H9 (cell line): ENCODE measurements around the gene HS3ST2. TPM values are rescaled to one million over a fixed set of nuclear protein-coding genes. Genes with fewer than 3 reads are reported as not detected.

Experiments
- DNase-seq: peaks from one replicate; pipeline ENCODE4 v3.0.0-alpha.2; 2017
- H2AFZ ChIP-seq: one replicate; pipeline ENCODE4 v1.6.1; 2013; ENCODE audit warnings: mild to moderate bottlenecking, low read length, control low read depth, moderate library complexity
- H2AK5ac ChIP-seq: 2 replicates; pipeline ENCODE4 v1.6.1; 2013; ENCODE audit warnings: low read length, control low read depth, mixed read lengths; ENCODE audit not compliant: insufficient read length
- H2BK120ac ChIP-seq: one replicate; pipeline ENCODE4 v1.6.1; 2013; ENCODE audit warnings: low read depth, mild to moderate bottlenecking, low read length, control low read depth, inconsistent platforms; ENCODE audit not compliant: poor library complexity, severe bottlenecking
- H2BK12ac ChIP-seq: 2 replicates; pipeline ENCODE4 v1.6.1; 2013; ENCODE audit warnings: low read length, control low read depth, mixed read lengths, low read depth; ENCODE audit not compliant: insufficient read length
- H2BK15ac ChIP-seq: 2 replicates; pipeline ENCODE4 v1.6.1; 2013; ENCODE audit warnings: low read depth, low read length, control low read depth
- H2BK20ac ChIP-seq: one replicate; pipeline ENCODE4 v1.6.1; 2013; ENCODE audit warnings: low read depth, mild to moderate bottlenecking, low read length, control low read depth, inconsistent platforms; ENCODE audit not compliant: poor library complexity, severe bottlenecking
- H2BK5ac ChIP-seq: 2 replicates; pipeline ENCODE4 v1.6.1; 2013; ENCODE audit warnings: low read length, control low read depth, mixed read lengths; ENCODE audit not compliant: insufficient read length
- H3K14ac ChIP-seq: 2 replicates; pipeline ENCODE4 v1.6.1; 2013; ENCODE audit warnings: low read length, control low read depth; ENCODE audit not compliant: insufficient read depth
- H3K18ac ChIP-seq: 2 replicates; pipeline ENCODE4 v1.6.1; 2013; ENCODE audit warnings: low read depth, mild to moderate bottlenecking, mixed read lengths, low read length, control low read depth; ENCODE audit not compliant: insufficient read length
- H3K23ac ChIP-seq: 2 replicates; pipeline ENCODE4 v1.6.1; 2013; ENCODE audit warnings: low read length, control low read depth, mixed read lengths, low read depth; ENCODE audit not compliant: insufficient read length
- H3K23me2 ChIP-seq: 2 replicates; pipeline ENCODE4 v1.6.1; 2013; ENCODE audit warnings: low read depth, mild to moderate bottlenecking, mixed read lengths, low read length, control low read depth; ENCODE audit not compliant: insufficient read length, poor library complexity, severe bottlenecking
- H3K27ac ChIP-seq: 2 replicates; pipeline ENCODE4 v1.5.1; 2013; ENCODE audit warnings: low read length, control low read depth, mixed read lengths, low read depth; ENCODE audit not compliant: insufficient read length
- H3K27me3 ChIP-seq: 2 replicates; pipeline ENCODE4 v1.6.1; 2013; ENCODE audit warnings: low read length, control low read depth, inconsistent platforms; ENCODE audit not compliant: insufficient read depth
- H3K4ac ChIP-seq: 2 replicates; pipeline ENCODE4 v1.6.1; 2013; ENCODE audit warnings: low read depth, mild to moderate bottlenecking, control low read depth, inconsistent platforms, low read length, moderate library complexity
- H3K4me1 ChIP-seq: 2 replicates; pipeline ENCODE4 v1.6.1; 2013; ENCODE audit warnings: low read length, control low read depth, inconsistent platforms; ENCODE audit not compliant: insufficient read depth
- H3K4me2 ChIP-seq: 2 replicates; pipeline ENCODE4 v1.6.1; 2013; ENCODE audit warnings: low read length, control low read depth, mixed read lengths; ENCODE audit not compliant: insufficient read length, insufficient read depth
- H3K56ac ChIP-seq: 2 replicates; pipeline ENCODE4 v1.6.1; 2013; ENCODE audit warnings: low read depth, mild to moderate bottlenecking, mixed read lengths, low read length, control low read depth; ENCODE audit not compliant: insufficient read length
- H3K79me1 ChIP-seq: 2 replicates; pipeline ENCODE4 v1.6.1; 2013; ENCODE audit warnings: low read depth, mild to moderate bottlenecking, moderate library complexity, low read length, control low read depth, inconsistent platforms; ENCODE audit not compliant: insufficient read depth, poor library complexity, severe bottlenecking
- H3K79me2 ChIP-seq: 2 replicates; pipeline ENCODE4 v1.6.1; 2013; ENCODE audit warnings: low read length, control low read depth, inconsistent platforms; ENCODE audit not compliant: insufficient read depth
- H3K9ac ChIP-seq: 2 replicates; pipeline ENCODE4 v1.6.1; 2013; ENCODE audit warnings: low read length, control low read depth, mixed read lengths; ENCODE audit not compliant: insufficient read length; ENCODE audit errors: extremely low read depth
- H3K9me3 ChIP-seq: one replicate; pipeline ENCODE4 v1.6.1; 2013; ENCODE audit warnings: low read depth, low read length, inconsistent platforms; ENCODE audit not compliant: control insufficient read depth
- H3T11ph ChIP-seq: one replicate; pipeline ENCODE4 v1.6.1; 2013; ENCODE audit warnings: mild to moderate bottlenecking, low read length, control low read depth, inconsistent platforms
- H4K20me1 ChIP-seq: one replicate; pipeline ENCODE4 v1.6.1; 2013; ENCODE audit not compliant: control insufficient read depth, insufficient read length, insufficient read depth
- H4K5ac ChIP-seq: 2 replicates; pipeline ENCODE4 v1.6.1; 2013; ENCODE audit warnings: low read depth, mild to moderate bottlenecking, mixed read lengths, low read length, control low read depth; ENCODE audit not compliant: insufficient read length
- H4K8ac ChIP-seq: replicated peaks from 2 replicates; pipeline ENCODE4 v1.6.1; 2013; ENCODE audit warnings: low read length, control low read depth, mixed read lengths, low read depth; ENCODE audit not compliant: insufficient read length
- H4K91ac ChIP-seq: 2 replicates; pipeline ENCODE4 v1.6.1; 2013; ENCODE audit warnings: low read depth, mild to moderate bottlenecking, moderate library complexity, mixed read lengths, low read length, control low read depth; ENCODE audit not compliant: insufficient read length
- H3K27ac Mint-ChIP-seq, 3 experiments: 2 replicates in 2 of 3; 3 replicates in 1 of 3; pipeline ENCODE4 v1.8.0; 2020 to 2021; ENCODE audit warnings: mixed read lengths in 3 of 3, mild to moderate bottlenecking in 1 of 3, moderate library complexity in 1 of 3
- H3K27me3 Mint-ChIP-seq: 2 replicates; pipeline ENCODE4 v1.8.0; 2021; ENCODE audit warnings: low read depth, mild to moderate bottlenecking, moderate library complexity, mixed read lengths
- H3K36me3 Mint-ChIP-seq, 3 experiments: 2 replicates in 2 of 3; 3 replicates in 1 of 3; pipeline ENCODE4 v1.8.0; 2020 to 2021; ENCODE audit warnings: low read depth in 3 of 3, mixed read lengths in 3 of 3; ENCODE audit not compliant: insufficient read depth in 1 of 3
- H3K4me1 Mint-ChIP-seq, 2 experiments: 2 replicates each; pipeline ENCODE4 v1.8.0; 2020; ENCODE audit warnings: mixed read lengths in 2 of 2
- H3K4me3 Mint-ChIP-seq, 2 experiments: 2 replicates in 1 of 2; 3 replicates in 1 of 2; pipeline ENCODE4 v1.8.0; 2020 to 2021; ENCODE audit warnings: mild to moderate bottlenecking in 2 of 2, mixed read lengths in 2 of 2, moderate library complexity in 1 of 2
- H3K9me3 Mint-ChIP-seq, 2 experiments: 2 replicates in 1 of 2; 3 replicates in 1 of 2; pipeline ENCODE4 v1.8.0; 2020; ENCODE audit warnings: mild to moderate bottlenecking in 2 of 2, mixed read lengths in 2 of 2, moderate library complexity in 1 of 2
- WGBS: extraction: QIAGEN DNeasy Blood & Tissue Kit; methylation state at CpG from one replicate; pipeline ENCODE4 v1.1.7; 2013; ENCODE audit warnings: missing lambda C conversion rate, low lambda C conversion rate, mixed read lengths; ENCODE audit not compliant: insufficient read length; ENCODE audit errors: extremely low coverage; 5-methylcytosine and 5-hydroxymethylcytosine counted together
- total RNA-seq: library from RNA; stranded (reverse); gene quantifications from 2 replicates; pipeline ENCODE4 v1.2.1, GENCODE V29; 2021
- TF ChIP-seq, protein P1 (sequence below): fragments of 200-600 bp; sonication (generic); conservative IDR thresholded peaks from 3 replicates; pipeline ENCODE4 v1.8.0; 2021; ENCODE audit warnings: antibody characterized with exemption, mild to moderate bottlenecking

HS3ST2 gene
- total RNA-seq, 1 experiment from 2014 or later: 3.1 TPM

GRCh38 chr16:22806811-22807210 lies 7.2 kb upstream of the HS3ST2 start:
- H3K79me2 ChIP-seq: no peaks in the 10 kb centered on the region
- H2AFZ ChIP-seq: no peak overlapping the region
- no peak overlapping the region for H3K14ac ChIP-seq
- peaks cover 5% of the 10 kb centered on the region for H3K27me3 Mint-ChIP-seq
- H3K79me1 ChIP-seq: no peaks in the 10 kb centered on the region
- no peak overlapping the region for H3K9ac ChIP-seq
- no peak overlapping the region for H4K5ac ChIP-seq
- DNase-seq: no peak
- no peak overlapping the region for H2BK15ac ChIP-seq
- no peak overlapping the region for H3K23ac ChIP-seq
- 0 out of 5 replicates have a peak, but pooled peaks cover 0 to 3% of the 10 kb centered on the region in 2 experiments for H3K9me3 Mint-ChIP-seq
- no peaks in the 10 kb centered on the region for H4K20me1 ChIP-seq
- TF ChIP-seq, protein P1, sequence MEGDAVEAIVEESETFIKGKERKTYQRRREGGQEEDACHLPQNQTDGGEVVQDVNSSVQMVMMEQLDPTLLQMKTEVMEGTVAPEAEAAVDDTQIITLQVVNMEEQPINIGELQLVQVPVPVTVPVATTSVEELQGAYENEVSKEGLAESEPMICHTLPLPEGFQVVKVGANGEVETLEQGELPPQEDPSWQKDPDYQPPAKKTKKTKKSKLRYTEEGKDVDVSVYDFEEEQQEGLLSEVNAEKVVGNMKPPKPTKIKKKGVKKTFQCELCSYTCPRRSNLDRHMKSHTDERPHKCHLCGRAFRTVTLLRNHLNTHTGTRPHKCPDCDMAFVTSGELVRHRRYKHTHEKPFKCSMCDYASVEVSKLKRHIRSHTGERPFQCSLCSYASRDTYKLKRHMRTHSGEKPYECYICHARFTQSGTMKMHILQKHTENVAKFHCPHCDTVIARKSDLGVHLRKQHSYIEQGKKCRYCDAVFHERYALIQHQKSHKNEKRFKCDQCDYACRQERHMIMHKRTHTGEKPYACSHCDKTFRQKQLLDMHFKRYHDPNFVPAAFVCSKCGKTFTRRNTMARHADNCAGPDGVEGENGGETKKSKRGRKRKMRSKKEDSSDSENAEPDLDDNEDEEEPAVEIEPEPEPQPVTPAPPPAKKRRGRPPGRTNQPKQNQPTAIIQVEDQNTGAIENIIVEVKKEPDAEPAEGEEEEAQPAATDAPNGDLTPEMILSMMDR: no peak
- H3K9me3 ChIP-seq: no peaks in the 10 kb centered on the region
- H3K4ac ChIP-seq: no peak overlapping the region
- no peaks in the 10 kb centered on the region for H3K27me3 ChIP-seq
- no peaks in the 10 kb centered on the region for H3K4me1 ChIP-seq
- H3K27ac ChIP-seq: no peak overlapping the region
- H3K4me2 ChIP-seq: no peak overlapping the region
- no peak overlapping the region for H4K8ac ChIP-seq
- no peak overlapping the region for H3K27ac Mint-ChIP-seq
- H2BK20ac ChIP-seq: no peak overlapping the region
- WGBS: no CpG with 5 or more reads among the region's 8 CpGs
- peaks cover 0 to 5% (median 0%) of the 10 kb centered on the region in 3 experiments; a peak in 1 of 7 replicates for H3K36me3 Mint-ChIP-seq
- no peak overlapping the region for H4K91ac ChIP-seq
- no peak overlapping the region for H3K56ac ChIP-seq
- H2BK120ac ChIP-seq: no peak overlapping the region
- H3K23me2 ChIP-seq: no peaks in the 10 kb centered on the region
- H3K4me1 Mint-ChIP-seq: peaks cover 0 to 2% of the 10 kb centered on the region in 2 experiments; a peak in 2 of 4 replicates
- no peak overlapping the region for H2AK5ac ChIP-seq
- no peak overlapping the region for H2BK5ac ChIP-seq
- H3K18ac ChIP-seq: no peak overlapping the region
- no peak overlapping the region for H3T11ph ChIP-seq
- H2BK12ac ChIP-seq: no peak overlapping the region
- H3K4me3 Mint-ChIP-seq: no peak overlapping the region
